GM04504 (cell line): ENCODE data around the gene TSR2.

Source experiments
- DNase-seq: peaks from one replicate; pipeline ENCODE4 v3.0.0-alpha.2; 2012; ENCODE audit warnings: low read depth

The TSR2 gene, protein sequence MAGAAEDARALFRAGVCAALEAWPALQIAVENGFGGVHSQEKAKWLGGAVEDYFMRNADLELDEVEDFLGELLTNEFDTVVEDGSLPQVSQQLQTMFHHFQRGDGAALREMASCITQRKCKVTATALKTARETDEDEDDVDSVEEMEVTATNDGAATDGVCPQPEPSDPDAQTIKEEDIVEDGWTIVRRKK

DNA sequence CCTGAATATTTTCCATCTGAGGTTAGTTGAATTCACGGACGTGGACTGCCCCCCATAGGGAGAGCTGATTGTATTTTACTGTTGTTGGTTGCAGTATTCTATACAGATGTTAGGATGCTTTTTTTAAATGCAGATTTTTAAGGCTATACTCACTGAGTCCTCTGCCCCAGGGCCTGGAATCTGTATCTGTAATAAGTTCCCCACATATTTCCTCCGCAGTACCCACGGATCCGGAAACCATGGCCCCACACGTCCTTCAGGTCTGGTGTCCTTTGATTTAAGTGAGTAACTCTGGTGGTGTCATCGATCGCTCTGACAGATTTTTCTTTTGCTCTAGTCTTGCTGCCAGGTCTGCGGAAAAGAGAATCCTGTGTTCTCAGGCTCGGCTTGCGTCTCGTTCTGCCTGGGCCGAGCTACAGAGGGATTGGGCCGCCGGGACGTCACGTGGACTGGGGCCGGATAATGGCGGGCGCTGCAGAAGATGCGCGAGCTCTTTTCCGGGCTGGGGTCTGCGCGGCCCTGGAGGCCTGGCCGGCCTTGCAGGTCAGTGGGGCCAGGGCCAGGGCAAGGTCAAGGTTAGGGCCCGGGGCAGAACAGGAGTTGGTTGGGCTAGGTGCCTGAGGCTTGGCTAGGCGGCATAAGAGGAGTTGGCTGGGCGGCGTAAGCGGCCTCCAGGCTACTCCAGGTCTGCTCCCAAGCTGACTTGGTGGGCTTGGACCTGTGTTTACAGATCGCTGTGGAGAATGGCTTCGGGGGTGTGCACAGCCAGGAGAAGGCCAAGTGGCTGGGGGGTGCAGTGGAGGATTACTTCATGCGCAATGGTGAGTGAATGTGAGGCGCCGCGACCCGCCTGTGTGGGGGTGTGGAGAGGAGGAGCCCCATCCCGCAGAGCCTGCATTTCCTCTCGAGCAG lies at the start of gene TSR2:
Gene TSR2, plus strand, starts transcription at position 445 of the 912 bp plus-strand sequence. Its CDS starts 18 bp downstream, at position 463.
- peak; percentile 55 for DNase-seq

DNA sequence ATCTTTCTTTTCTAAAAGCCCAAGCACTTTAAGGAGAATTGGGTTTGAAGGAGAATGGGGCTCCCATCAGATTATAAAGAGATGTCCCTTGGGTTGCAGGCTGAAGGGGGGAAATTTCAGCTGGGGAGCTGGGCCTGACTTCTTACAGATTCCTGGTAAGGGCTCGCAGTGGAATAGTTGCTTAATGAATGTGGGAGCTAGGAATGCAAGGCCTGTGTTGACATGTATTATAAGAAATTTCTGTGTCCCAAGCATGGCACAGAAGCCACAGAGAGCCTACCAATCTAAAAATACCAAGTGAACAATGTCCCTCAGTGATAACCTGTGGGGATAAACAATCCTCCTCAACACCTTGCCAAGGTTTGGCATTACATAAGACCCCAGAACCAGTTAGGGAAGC lies 43.1 kb upstream of the TSR2 start:
- DNase-seq: no peak

DNA sequence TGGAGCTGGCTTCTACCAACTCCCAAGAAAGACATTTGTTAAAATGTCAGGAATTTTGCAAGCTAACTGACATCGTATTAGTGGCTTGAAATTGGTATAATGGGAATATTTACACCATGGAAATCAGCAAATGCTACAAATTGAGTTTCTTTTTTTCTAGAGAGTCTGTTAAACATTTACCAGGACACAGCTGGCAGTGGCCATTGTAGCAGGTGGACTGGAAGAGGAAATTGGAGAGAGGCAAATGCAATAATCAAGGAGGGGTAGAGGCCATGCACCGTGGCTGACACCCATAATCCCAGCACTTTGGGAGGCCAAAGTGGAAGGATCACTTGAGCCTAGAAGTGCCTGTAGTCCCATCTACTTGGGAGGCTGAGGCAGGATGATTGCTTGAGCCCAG lies 32.9 kb upstream of the TSR2 start:
- DNase-seq: no peak

- no peak for DNase-seq
These were observed 28.5 kb upstream of the TSR2 start for GRCh38 chrX:54411732-54412131.

DNA sequence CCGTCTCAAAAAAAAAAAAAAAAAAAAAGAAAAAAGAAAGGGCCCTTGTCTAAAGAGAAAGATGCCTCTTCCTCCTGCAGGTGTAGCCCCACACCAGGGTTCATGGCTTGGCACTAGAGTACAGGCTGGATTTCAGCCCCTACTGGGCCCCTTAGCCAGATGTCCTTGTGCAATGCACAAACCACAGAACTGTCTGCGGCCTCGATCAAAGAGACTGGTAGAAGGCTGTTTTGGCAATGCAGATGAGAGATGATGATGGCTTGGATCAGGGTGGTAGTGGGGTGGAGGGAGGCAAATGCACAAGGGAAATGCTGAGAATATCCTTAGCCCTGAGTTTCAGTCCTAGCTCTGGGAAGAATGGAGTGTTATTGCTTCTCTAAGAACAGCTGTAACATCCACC lies 26.5 kb upstream of the TSR2 start:
- DNase-seq: no peak

- DNase-seq: no peak
These were observed 24.5 kb upstream of the TSR2 start for GRCh38 chrX:54415534-54416350.

DNA sequence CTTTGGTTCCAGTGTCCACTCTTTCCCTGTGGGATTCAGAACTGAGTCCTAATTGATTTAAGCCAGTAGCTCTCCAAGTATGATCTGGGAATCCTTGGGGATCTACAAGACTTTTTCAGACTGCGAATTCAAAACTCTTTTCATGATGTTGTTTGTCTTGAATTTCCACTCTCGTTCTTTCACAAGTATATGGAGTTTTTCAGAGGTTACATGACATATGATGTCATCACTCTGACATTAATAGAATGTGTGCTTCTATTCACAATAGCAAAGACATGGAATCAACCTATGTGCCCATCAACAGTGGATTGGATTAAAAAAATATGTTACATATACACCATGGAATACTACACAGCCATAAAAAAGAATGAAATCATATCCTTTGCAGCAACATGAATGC lies 23.2 kb upstream of the TSR2 start:
- DNase-seq: no peak

DNA sequence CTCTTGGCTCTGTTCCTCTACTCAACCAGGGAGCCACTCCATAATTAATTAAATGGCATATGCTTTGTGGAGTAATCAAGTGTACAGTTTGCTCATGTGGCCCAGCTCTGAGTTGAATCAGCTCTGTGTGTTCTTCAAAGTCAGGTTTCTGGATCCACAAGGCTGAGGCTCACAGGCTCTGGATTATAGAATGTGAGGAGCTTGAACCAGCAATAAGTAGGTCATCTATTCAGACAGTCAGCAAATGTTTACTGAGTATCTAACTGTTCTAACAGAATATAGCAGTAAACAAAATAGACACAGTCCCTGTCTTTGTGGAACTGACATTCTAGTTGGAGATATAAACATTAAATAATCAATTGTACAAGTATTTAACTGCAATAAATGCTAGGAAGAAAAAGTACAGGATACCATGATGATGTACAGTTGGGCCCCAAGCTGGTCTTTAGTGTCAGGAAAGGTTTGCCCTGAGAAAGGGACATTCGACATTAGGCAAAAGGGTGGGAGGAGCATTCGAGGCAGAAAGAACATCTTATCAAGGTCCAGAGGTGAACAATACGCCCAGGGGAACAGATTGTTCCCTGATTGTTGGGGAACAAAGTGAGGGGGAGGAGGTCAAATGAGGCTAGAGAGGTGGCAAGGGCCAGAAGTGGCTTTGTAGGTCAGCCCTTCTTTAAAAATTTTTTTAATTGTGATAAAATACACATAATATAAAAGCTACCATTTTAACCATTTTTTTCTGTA lies 20.5 kb upstream of the TSR2 start:
- DNase-seq: no peak

DNA sequence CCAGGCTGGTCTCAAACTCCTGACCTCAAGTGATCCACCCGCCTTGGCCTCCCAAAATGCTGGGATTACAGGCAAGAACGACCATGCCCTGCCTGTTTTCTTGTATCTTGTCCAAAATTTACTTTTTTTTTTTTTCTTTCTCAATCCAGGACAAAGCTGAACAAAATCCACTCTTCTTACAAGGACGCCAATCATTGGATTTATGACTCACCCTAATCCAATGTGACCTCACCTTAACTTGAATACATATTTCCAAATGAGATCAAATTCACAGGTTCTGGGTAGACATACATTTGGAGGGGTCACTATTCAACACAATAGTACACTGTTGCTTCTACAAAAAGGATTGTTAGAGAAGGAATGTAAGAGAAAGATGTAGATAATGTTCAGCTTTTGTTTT lies 18.0 kb upstream of the TSR2 start:
- no peak for DNase-seq

DNA sequence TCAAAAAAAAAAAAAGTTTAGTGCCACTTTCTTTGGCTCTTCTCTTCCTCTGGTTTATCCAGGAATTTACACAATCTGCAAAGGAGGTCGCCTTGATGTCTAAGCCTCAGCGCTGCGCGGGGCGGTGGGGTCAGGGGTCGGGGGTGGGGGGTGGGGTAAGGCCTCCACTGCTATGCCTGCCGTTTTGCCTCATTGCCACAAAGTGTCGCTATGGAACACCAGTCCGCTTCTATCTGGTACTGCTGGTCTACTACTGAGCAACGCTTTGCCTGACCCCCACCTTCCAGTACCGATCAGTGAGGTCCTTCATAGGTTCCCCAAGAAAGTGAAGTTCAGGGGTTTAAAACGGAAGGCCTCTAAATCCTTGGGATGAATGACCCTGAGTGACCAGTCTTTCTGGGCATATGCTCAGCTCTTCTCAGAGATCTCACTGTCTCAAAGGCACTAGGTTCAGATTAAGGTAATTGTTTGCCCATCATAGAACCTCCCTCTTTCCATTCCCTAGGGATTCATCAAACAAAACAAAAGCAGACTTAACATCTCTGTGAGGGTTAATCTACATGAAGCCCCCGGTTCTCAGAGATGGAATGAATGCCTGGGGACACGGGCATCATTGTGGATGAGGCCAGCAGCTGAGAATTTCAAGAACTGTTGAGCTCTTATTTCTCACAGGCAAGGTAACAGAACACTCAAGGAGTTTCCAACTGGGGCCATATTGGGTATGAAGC lies 16.9 kb upstream of the TSR2 start:
- no peak for DNase-seq

DNA sequence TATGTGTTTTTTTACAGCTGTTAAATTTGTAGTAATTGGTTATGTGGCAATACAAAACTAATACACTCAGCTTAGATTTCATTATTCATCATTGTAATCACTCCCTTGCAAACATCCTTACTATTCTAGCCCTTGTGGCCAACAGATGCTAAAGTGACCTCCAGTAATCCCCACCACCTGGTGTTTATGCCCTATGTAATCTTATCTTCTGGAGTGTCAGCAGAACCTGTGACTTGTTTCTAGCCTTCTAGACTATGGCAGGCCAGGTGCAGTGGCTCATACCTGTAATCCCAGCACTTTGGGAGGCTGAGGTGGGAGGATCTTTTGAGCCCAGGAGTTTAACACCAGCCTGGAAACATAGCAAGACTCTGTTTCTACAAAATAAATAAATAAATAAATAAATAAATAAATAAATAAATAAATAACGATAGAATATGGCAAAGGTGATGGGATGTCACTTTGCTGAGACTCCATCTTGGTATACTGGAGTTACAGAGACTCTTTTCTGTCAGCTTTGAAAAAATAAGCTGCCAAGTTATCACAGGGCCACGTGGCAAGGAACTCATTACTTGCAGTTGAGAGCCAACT lies 12.3 kb upstream of the TSR2 start:
- no peak for DNase-seq

DNA sequence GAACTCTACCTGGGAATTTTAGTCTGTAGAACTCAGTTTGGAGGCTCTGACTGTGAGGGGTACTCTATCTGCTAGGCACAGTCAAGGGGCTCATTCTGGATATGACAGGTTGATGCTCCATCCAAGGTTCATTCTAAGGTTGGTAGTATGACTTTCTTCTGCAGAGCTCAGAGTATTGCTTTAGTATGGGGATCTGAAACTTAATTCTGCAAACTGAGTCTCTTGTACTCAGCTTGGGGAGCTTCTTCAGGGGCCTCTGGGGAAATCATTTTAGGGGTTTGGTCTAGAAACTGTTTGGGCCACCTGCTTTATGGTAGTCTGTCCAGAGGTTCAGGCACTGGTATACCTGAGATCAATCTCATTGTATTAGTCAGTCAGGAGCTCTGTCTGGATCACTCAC lies 9.7 kb upstream of the TSR2 start:
- no peak for DNase-seq

DNA sequence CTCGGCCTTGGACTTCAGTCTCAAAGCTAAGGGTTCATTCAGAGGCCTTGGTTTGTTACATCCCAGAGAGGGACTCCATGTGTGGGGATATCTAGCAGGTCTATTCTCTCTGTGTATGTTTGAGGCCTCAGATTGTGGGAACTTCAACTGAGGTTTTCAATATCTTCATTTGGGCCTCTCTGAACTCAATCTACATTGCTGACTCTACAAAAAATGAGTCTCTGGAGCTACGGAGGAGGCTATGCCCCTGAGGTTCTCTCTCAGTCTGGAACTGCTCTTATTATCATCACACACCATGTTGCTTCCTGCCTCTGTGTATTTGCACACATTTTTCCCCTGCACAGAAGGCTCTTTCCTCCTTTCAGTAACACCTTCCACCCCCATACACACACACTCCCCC lies 5.1 kb upstream of the TSR2 start:
- no peak for DNase-seq

DNA sequence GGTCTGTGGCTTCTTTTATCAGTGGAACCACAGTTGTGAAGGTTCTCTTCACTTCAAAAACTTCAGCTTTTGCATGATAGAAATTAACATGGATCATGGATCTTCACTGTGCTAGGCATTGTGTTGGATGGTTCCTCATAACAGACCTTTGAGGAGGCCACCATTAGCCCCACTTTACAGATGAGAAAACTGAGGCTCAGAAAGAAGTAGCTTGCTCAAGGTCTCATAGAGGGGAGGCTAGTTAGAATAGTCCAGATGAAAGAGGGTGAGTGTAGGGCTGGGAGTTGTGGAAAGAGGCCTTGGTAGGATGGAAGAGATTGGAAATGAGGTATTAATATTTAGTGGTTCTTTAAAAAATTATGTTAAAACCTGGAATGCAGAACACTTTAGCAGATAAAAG lies 2.6 kb downstream of the TSR2 start:
- no peak for DNase-seq

DNA sequence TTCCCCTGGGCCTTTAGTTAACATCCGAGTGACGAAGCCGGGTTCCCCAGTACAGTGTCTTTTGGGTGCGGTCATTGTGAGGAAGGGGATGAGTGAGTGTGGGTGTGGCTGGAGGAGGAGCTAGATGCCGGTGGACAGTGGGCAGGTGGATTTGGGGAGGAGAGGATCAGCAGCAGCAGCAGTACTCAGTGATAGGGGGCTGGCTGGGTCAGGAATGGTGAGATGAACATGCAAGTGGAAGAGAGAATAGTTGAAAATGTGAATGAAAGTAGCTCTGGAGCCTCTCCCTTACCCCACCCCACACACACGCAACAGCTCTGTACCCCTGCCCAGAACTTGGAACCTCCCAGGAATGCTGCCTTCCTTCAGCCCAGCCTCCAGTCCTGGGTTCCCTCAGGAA lies 4.5 kb downstream of the TSR2 start:
- DNase-seq: no peak

GRCh38 chrX:54446084-54446483 lies 5.9 kb downstream of the TSR2 start:
- no peak for DNase-seq

GRCh38 chrX:54447461-54447860 lies 7.3 kb downstream of the TSR2 start:
- DNase-seq: no peak

DNA sequence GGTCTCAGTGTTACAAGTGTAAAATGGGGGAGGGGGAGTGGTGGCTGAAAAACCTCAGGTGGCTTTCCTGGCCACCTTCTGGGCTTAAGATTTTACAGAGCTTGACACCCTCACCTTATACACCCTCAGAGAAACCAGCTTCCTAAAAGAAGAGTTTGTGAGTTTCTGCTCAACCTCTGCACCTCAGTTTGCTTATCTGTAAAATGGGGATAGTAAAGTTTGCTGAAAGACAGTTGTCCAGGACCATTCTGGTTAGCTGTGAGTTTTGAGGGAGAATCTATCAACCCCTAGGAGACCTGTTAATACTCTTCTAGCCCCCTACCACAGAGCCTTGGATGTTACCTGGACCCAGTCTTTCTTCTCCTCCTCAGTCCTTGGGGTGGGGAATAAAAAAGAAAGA lies 9.7 kb downstream of the TSR2 start:
- DNase-seq: no peak

GRCh38 chrX:54452920-54453319 lies 12.7 kb downstream of the TSR2 start:
- no peak for DNase-seq

GRCh38 chrX:54470054-54470760 lies 30.0 kb downstream of the TSR2 start:
- no peak for DNase-seq
